ENCODE measurements around the gene TNNC1. TPM values are rescaled to one million over a fixed set of nuclear protein-coding genes. Genes with fewer than 3 reads are reported as not detected.

Gene TNNC1
- total and polyA plus RNA-seq, 12 donors: 1.1 to 42.0 (median 6.3) TPM

- no peaks in the 10 kb centered on the region for H3K9me3 ChIP-seq (replicated peaks in 1 of 3)
- peaks cover 0 to 61% of the 10 kb centered on the region in 2 donors for H3K36me3 ChIP-seq (replicated peaks in 1 of 2)
- peaks cover 0 to 7% of the 10 kb centered on the region in 2 donors for H3K4me1 ChIP-seq (replicated peaks in 1 of 2)
- no peak for DNase-seq
- no peaks in the 10 kb centered on the region for H3K27me3 ChIP-seq
- no peak overlapping the region for H3K27ac ChIP-seq
- intact Hi-C loops (cut with DNase I): no loop called here
- TF ChIP-seq CTCF (IDR thresholded peaks at IDR 0.05): no peak
- no peak for TF ChIP-seq POLR2A (IDR thresholded peaks at IDR 0.05)
- 93 to 100% (median 97%) methylated on average over 1 of the region's 1 CpG for WGBS, 4 donors
- no peak overlapping the region for H3K4me3 ChIP-seq
These were observed 52.3 kb downstream of the TNNC1 start for GRCh38 chr3:52401551-52401950.

Other genes with a start within 250 kb of the TNNC1 start
- under 1 TPM in 5 of 9 donors, not detected in 4; under 0.01 to 0.61 (median 0.13) TPM for gene TLR9, start 228.4 kb downstream of the TNNC1 start, total RNA-seq
- under 1 TPM in 2 of 3 donors, not detected in 1; 0.34 to 0.56 TPM for gene TLR9, start 228.4 kb downstream of the TNNC1 start, polyA plus RNA-seq
- gene TWF2, start 214.9 kb downstream of the TNNC1 start, total RNA-seq: 10 to 100 TPM; 31.7 to 95.6 (median 55.2) TPM
- gene TWF2, start 214.9 kb downstream of the TNNC1 start, polyA plus RNA-seq: 10 to 100 TPM; 13.6 to 28.2 (median 26.1) TPM
- gene PPM1M, start 208.3 kb downstream of the TNNC1 start, total RNA-seq: 10 to 100 TPM in 8 of 9 donors, 1 to 10 TPM in 1; 3.2 to 28.0 (median 20.4) TPM
- 10 to 100 TPM in 2 of 3 donors, 1 to 10 TPM in 1; 9.1 to 29.8 (median 23.1) TPM for gene PPM1M, start 208.3 kb downstream of the TNNC1 start, polyA plus RNA-seq
- 10 to 100 TPM; 44.6 to 84.0 (median 54.8) TPM for gene WDR82, start 175.4 kb downstream of the TNNC1 start, total RNA-seq
- gene WDR82, start 175.4 kb downstream of the TNNC1 start, polyA plus RNA-seq: 10 to 100 TPM; 23.8 to 74.2 (median 24.6) TPM
- gene GLYCTK, start 166.2 kb downstream of the TNNC1 start, total RNA-seq: 10 to 100 TPM in 6 of 9 donors, 1 to 10 TPM in 3; 8.1 to 17.9 (median 13.7) TPM
- gene GLYCTK, start 166.2 kb downstream of the TNNC1 start, polyA plus RNA-seq: 10 to 100 TPM in 2 of 3 donors, 1 to 10 TPM in 1; 4.9 to 31.7 (median 18.0) TPM
- 10 to 100 TPM in 4 of 9 donors, 1 to 10 TPM in 5; 3.8 to 14.0 (median 7.6) TPM for gene DNAH1, start 137.7 kb downstream of the TNNC1 start, total RNA-seq
- 10 to 100 TPM in 2 of 3 donors, 1 to 10 TPM in 1; 2.1 to 24.4 (median 16.6) TPM for gene DNAH1, start 137.7 kb downstream of the TNNC1 start, polyA plus RNA-seq
- 100 to 1,000 TPM in 1 of 9 donors, 10 to 100 TPM in 8; 68.8 to 114 (median 89.4) TPM for gene BAP1, start 44.0 kb downstream of the TNNC1 start, total RNA-seq
- 100 to 1,000 TPM in 2 of 3 donors, 10 to 100 TPM in 1; 44.0 to 146 (median 122) TPM for gene BAP1, start 44.0 kb downstream of the TNNC1 start, polyA plus RNA-seq
- 10 to 100 TPM in 1 of 9 donors, 1 to 10 TPM in 8; 4.8 to 12.2 (median 7.2) TPM for gene PHF7, start 43.4 kb downstream of the TNNC1 start, total RNA-seq
- 10 to 100 TPM in 1 of 3 donors, 1 to 10 TPM in 2; 4.0 to 13.1 (median 4.6) TPM for gene PHF7, start 43.4 kb downstream of the TNNC1 start, polyA plus RNA-seq
- gene SEMA3G, start 8.9 kb downstream of the TNNC1 start, total RNA-seq: 1 to 10 TPM; 1.9 to 6.8 (median 3.0) TPM
- gene SEMA3G, start 8.9 kb downstream of the TNNC1 start, polyA plus RNA-seq: 1 to 10 TPM in 2 of 3 donors, under 1 TPM in 1; 0.81 to 6.4 (median 1.9) TPM
- 100 to 1,000 TPM in 5 of 9 donors, 10 to 100 TPM in 4; 69.5 to 145 (median 107) TPM for gene NISCH, start 1.6 kb upstream of the TNNC1 start, total RNA-seq
- 100 to 1,000 TPM in 1 of 3 donors, 10 to 100 TPM in 2; 39.4 to 186 (median 93.5) TPM for gene NISCH, start 1.6 kb upstream of the TNNC1 start, polyA plus RNA-seq
- gene STAB1, start 41.3 kb upstream of the TNNC1 start, total RNA-seq: 100 to 1,000 TPM in 8 of 9 donors, 10 to 100 TPM in 1; 30.8 to 650 (median 452) TPM
- gene STAB1, start 41.3 kb upstream of the TNNC1 start, polyA plus RNA-seq: 1,000 to 10,000 TPM in 1 of 3 donors, 100 to 1,000 TPM in 1, 10 to 100 TPM in 1; 33.9 to 1,593 (median 996) TPM
- 100 to 1,000 TPM in 3 of 9 donors, 10 to 100 TPM in 6; 48.6 to 180 (median 71.3) TPM for gene NT5DC2, start 79.8 kb upstream of the TNNC1 start, total RNA-seq
- 100 to 1,000 TPM in 2 of 3 donors, 10 to 100 TPM in 1; 91.9 to 384 (median 176) TPM for gene NT5DC2, start 79.8 kb upstream of the TNNC1 start, polyA plus RNA-seq
- 100 to 1,000 TPM in 1 of 9 donors, 10 to 100 TPM in 6, 1 to 10 TPM in 2; 1.1 to 114 (median 71.2) TPM for gene UQCC5, start 82.6 kb upstream of the TNNC1 start, total RNA-seq
- 100 to 1,000 TPM in 1 of 3 donors, 10 to 100 TPM in 2; 34.9 to 330 (median 99.9) TPM for gene UQCC5, start 82.6 kb upstream of the TNNC1 start, polyA plus RNA-seq
- 100 to 1,000 TPM in 1 of 9 donors, 10 to 100 TPM in 8; 32.9 to 108 (median 48.8) TPM for gene PBRM1, start 231.9 kb upstream of the TNNC1 start, total RNA-seq
- gene PBRM1, start 231.9 kb upstream of the TNNC1 start, polyA plus RNA-seq: 10 to 100 TPM in 2 of 3 donors, 1 to 10 TPM in 1; 4.2 to 23.4 (median 10.2) TPM
- 10 to 100 TPM; 23.5 to 87.0 (median 54.2) TPM for gene GNL3, start 232.0 kb upstream of the TNNC1 start, total RNA-seq
- 100 to 1,000 TPM in 1 of 3 donors, 10 to 100 TPM in 2; 71.8 to 229 (median 95.2) TPM for gene GNL3, start 232.0 kb upstream of the TNNC1 start, polyA plus RNA-seq

Data from adrenal gland (tissue), 12 donors.